ENCODE results near the gene NDUFAF7. TPM values are rescaled to one million over a fixed set of nuclear protein-coding genes. Genes with fewer than 3 reads are reported as not detected.
"Not testable (repeated sequence)": the region's sequence is repeated elsewhere in the genome, so short reads cannot be mapped to it uniquely, and the experiment has no call there.

The NDUFAF7 gene
- total RNA-seq, 1 experiment from 2014 or later: 16.7 TPM

DNA sequence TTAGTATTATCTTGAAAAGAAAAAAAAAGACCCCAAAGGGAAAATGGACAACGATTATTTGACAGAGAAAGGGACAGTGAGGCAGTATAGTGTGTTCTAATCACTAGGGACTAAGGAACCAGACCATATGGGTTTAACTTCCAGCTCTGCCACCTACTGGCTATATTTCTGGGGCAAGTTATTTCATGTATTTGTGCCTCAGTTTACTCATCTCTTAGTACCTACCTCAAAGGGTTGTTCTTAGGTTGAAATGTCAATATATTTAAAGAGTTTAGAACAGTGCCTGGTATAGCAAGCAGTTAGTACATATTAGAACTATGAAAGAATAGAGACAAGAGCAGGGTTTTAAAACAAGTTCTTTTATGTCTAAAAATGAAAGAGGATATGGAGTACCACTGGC is 50.5 kb downstream of the NDUFAF7 start:
- DNase-seq (ENCODE audit: low read depth): no peak

DNA sequence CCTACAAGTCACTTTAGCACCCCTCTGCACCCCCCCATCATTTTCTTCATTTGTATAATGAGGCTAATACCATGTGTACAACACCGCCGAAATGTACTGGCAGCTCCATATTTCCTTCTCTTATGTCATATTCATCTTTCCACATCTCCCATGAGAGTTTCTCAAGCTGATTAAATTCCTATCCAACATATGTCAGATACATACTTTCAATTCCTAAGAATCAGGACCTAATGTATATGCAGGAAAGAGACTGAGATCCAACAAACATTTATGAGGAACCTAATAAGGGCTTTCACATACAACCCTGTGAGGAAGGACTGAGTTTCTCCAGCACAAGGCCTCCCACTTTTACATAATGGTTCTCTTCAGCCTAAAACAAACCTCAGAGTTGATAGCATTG is 51.3 kb downstream of the NDUFAF7 start:
- DNase-seq (ENCODE audit: low read depth): no peak

- peak; percentile 83 for DNase-seq (ENCODE audit: low read depth)
Measured at GRCh38 chr2:37283207-37283606, 51.7 kb downstream of the NDUFAF7 start.

DNA sequence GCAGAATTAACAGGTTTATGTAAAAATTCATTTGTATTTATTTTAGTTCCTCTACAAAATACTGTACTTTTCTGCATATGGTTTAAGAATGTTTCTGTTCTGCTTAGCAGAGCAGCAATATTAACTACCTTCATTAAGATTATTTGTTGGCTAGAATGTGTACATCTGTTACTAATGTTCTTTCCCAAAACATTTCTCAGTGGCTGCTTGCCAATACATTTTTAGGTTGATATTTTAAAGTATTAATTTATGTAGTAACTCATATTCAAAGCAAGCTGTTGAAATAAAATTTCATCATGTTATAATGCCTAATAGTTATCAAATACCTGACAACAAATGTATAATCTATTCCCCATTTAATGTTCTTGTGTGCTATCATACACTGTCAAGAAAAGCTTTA is 52.9 kb downstream of the NDUFAF7 start:
- no peak for DNase-seq (ENCODE audit: low read depth)

DNA sequence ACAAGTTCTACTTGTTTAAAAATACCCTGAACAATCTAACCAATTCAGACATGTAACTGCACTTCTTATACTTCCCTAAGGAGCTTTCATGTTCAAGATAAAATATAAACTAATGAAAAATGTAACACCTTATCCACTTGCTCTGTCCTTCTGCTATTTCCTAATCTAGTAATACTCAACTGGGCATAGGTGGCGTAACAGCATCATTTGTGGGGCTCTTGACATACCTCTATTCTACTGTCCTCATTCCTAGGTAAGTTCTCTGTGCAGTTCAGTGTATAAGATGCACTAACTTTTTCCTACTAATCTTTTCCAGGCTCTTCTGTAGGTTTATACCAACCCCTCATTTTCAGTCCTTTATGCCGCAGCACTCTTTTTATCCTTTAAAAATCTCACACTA is 56.5 kb downstream of the NDUFAF7 start:
- DNase-seq (ENCODE audit: low read depth): peak; percentile 20

DNA sequence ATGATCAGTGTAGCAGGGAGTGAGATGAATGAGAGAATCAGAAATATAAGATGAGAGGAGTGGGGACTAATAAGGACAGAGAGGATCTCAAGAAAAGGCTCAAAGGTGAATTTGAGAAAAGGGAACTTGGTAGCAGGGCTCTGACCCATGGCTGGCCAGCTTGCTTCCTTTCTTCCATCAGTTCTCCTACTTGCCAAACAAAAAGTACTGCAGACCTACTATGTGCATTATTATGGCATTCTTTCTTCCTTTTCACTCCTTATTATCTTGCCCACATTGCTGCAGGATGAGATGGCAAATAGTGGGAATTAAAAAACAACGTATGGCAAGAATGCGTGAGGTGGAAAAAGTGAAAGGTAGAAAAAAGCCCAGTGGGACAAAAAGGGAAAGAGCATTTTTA is 60.2 kb downstream of the NDUFAF7 start:
- no peak for DNase-seq (ENCODE audit: low read depth)

GRCh38 chr2:37294858-37295257 is 63.4 kb downstream of the NDUFAF7 start:
- not testable (repeated sequence) for DNase-seq (ENCODE audit: low read depth)

- no peak for DNase-seq (ENCODE audit: low read depth)
Measured at GRCh38 chr2:37295469-37296073, 64.1 kb downstream of the NDUFAF7 start.

DNA sequence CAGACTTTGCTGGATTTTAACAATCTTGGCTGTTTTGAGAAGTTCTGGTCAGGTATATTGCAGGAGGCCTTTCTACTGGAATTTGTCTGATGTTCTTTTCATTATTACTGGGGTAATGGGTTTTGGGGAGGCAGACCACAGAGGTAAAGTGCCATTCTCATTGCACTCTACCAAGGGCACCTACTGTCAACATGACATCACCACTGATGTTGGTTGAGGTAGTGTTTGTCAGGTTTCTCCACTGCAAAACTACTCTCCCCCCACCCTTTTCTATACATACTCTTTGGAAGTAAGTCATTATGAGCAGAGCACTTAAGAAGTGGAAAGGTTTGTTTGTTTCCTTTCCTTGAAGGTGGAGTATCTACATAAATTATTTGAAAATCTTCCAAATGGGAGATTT is 66.2 kb downstream of the NDUFAF7 start:
- DNase-seq (ENCODE audit: low read depth): no peak

Other genes with a start within 250 kb of the NDUFAF7 start
- gene HEATR5B, start 147.3 kb upstream of the NDUFAF7 start, total RNA-seq (2014; rRNA removed; shearing (Covaris generic)): 6.7 and 8.2 TPM in 2 replicates
- 10.0 and 13.1 TPM in 2 replicates for gene GPATCH11, start 147.1 kb upstream of the NDUFAF7 start, total RNA-seq (2014; rRNA removed; shearing (Covaris generic))
- gene EIF2AK2, start 74.7 kb upstream of the NDUFAF7 start, total RNA-seq (2014; rRNA removed; shearing (Covaris generic)): 63.7 and 90.2 TPM in 2 replicates
- not detected in 2 replicates for gene SULT6B1, start 43.0 kb upstream of the NDUFAF7 start, total RNA-seq (2014; rRNA removed; shearing (Covaris generic))
- 27.7 and 48.4 TPM in 2 replicates for gene CEBPZOS, start 35.2 kb upstream of the NDUFAF7 start, total RNA-seq (2014; rRNA removed; shearing (Covaris generic))
- 27.6 and 38.4 TPM in 2 replicates for gene CEBPZ, start 62 bp upstream of the NDUFAF7 start, total RNA-seq (2014; rRNA removed; shearing (Covaris generic))
- 46.0 and 46.4 TPM in 2 replicates for gene PRKD3, start 93.2 kb downstream of the NDUFAF7 start, total RNA-seq (2014; rRNA removed; shearing (Covaris generic))
- gene QPCT, start 113.0 kb downstream of the NDUFAF7 start, total RNA-seq (2014; rRNA removed; shearing (Covaris generic)): 62.5 and 79.6 TPM in 2 replicates

Data from M059J (cell line).